ENCODE results near the gene SLC25A43.

GRCh38 chrX:119391279-119391678 lies 7.9 kb upstream of the SLC25A43 start:
- TF ChIP-seq CTCF (IDR thresholded peaks at IDR 0.05 in 2 of 3, conservative IDR thresholded peaks at IDR 0.05 in 1 of 3; ENCODE audit: insufficient read depth in 2 of 3, low read depth in 1 of 3, low read length in 3 of 3): peak; percentile 8 to 41 (median 35); a peak in 3 of 6 replicates
- TF ChIP-seq CBX3 (IDR thresholded peaks at IDR 0.05; ENCODE audit: borderline replicate concordance in 1 of 2, low read length in 2 of 2): no peak
- TF ChIP-seq DPF2 (IDR thresholded peaks at IDR 0.05): no peak
- no peak for TF ChIP-seq TBL1XR1 (IDR thresholded peaks at IDR 0.05; ENCODE audit: low read length in 2 of 2)
- TF ChIP-seq TSHZ1 (CRISPR knock-in tag; IDR thresholded peaks at IDR 0.05): no peak
- TF ChIP-seq KAT2B (IDR thresholded peaks at IDR 0.05; ENCODE audit: low read depth, low read length): no peak
- TF ChIP-seq E2F1 (CRISPR knock-in tag; IDR thresholded peaks at IDR 0.05): no peak
- TF ChIP-seq SMC3 (conservative IDR thresholded peaks at IDR 0.05; ENCODE audit: insufficient read depth, low read depth, low read length): no peak
- no peak for TF ChIP-seq ZFP91 (CRISPR knock-in tag; IDR thresholded peaks at IDR 0.05)
- no peak for TF ChIP-seq ZFX (CRISPR knock-in tag; IDR thresholded peaks at IDR 0.05)
